ENCODE data around the gene MMP24OS.

MMP24OS gene

GRCh38 chr20:35306931-35307517, 29.1 kb upstream of the MMP24OS start:
- no peak for DNase-seq (ENCODE audit: low read depth in 1 of 2, low spot score in 1 of 2)

DNA sequence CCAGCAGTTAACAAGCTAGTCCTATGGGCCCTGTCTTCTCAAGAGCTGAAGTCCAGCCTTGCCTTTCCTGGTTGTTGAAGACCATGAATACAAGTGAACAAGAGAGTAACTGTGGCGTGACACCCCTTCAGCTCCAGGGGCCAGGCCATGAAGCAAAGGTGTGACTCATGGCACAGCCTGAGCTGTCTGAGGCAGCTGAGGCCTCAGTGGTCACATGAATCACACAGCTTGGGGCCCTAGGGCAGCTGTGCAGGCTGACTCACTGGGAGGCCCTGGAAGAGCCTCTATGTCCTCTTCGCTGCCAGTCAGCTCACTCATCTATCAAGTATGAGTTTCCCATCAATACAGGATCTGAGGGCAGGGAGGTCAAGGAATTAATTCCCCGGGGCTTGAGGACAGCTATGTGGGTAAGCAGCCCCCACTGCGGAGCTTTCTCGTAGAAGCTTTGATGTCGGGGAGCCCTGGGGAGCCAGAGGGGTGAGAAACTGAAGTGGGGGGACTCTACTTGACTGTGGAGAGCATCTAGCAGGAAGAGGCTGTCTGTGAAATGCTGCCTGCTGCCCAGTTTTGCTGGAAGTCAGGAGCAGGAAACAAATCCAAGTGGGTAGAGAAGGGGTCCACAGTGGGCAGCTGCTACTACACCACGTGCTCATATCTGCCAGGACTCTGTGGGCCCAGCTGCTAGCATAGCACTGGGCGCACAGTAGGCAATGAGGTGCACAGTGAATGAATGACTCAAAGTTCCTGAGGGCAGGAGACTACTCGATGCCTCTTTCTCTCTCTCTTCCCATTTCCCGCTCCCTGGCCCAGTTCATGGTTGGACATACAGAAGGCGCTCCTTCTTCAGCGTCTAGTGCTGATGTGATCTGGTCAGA, 28.0 kb upstream of the MMP24OS start:
- peak in 1 of 2 donors; percentile 55 for DNase-seq (ENCODE audit: low read depth in 1 of 2, low spot score in 1 of 2)

DNA sequence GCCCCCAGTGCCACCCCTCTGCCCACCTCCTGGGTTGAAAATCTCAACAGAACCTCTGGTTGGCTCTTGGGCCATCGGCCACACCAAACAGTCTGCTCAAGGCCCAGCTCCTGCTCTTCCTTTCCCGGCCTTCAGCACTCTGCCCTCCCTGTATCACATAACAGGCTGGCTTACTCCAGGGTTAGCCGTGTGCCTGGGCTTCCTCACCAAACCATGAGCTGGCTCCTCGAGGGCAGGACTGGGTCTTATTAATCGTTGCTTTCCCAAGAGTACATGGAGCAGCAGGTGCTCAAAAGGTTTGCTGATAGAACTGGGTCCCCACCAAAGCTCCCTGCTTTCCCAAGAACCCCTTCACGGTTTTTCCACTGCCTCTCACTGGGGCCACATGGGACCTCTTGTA, 27.0 kb upstream of the MMP24OS start:
- no peak for DNase-seq (ENCODE audit: low read depth in 1 of 2, low spot score in 1 of 2)

DNA sequence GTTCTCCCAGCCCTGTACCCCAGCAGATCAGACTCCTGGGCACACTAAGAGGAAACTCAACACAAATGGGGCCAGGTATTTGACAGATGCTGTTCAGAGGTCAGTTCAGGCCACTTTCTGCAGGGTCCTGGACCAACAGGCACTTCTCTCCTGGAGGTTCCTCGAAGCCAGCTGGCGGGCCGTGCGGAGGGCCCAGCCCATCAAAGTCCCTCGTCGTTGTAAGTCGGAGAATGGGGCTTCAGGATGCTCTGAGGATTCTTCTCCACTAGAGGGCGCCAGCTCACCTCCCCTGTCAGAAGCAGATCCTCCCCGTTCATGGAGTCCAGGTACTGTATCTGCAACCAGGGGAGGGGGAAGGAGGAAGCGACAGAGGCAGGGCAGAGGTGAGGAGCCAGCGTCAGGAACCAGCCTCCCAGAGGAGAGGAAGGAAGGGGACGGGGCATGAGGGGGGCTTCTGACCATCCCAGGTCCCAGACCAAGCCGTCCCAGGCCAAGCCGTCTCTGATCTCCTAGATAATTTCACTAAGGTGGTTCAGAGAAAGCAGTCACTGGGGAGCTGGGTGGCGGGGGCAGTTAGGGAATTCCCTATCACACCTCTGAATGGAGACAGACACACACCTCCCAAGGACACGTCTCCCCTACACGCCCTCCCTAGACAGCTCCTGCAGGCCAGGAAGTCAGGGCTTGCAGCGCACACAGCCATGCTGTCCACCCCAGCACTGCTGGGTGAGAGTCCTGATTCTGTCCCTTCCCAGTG, 26.0 kb upstream of the MMP24OS start:
- DNase-seq (ENCODE audit: low read depth in 1 of 2, low spot score in 1 of 2), result peak; percentile 65 to 73

GRCh38 chr20:35303382-35303734, 25.4 kb upstream of the MMP24OS start:
- no peak for DNase-seq (ENCODE audit: low read depth in 1 of 2, low spot score in 1 of 2)

GRCh38 chr20:35302421-35303335, 24.8 kb upstream of the MMP24OS start:
- no peak for DNase-seq (ENCODE audit: low read depth in 1 of 2, low spot score in 1 of 2)

DNA sequence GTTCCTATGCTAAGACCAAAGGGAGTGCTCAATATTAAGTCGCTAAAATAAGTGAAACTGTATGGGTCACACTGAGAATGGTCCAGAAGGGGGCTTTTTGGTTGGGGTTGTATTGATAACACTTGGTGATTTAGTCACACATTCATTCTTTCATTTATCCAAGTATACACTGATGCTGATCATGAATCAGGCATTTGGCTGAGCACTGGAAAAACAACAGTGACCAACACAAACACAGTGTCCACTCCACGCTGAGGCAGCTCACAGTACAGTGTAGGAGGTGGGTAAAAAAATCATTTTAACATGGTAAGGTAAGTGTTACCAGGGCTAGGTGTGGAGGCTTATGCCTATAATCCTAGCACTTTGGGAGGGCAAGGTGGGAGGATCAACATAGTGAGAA, 23.5 kb upstream of the MMP24OS start:
- no peak for DNase-seq (ENCODE audit: low read depth in 1 of 2, low spot score in 1 of 2)

DNA sequence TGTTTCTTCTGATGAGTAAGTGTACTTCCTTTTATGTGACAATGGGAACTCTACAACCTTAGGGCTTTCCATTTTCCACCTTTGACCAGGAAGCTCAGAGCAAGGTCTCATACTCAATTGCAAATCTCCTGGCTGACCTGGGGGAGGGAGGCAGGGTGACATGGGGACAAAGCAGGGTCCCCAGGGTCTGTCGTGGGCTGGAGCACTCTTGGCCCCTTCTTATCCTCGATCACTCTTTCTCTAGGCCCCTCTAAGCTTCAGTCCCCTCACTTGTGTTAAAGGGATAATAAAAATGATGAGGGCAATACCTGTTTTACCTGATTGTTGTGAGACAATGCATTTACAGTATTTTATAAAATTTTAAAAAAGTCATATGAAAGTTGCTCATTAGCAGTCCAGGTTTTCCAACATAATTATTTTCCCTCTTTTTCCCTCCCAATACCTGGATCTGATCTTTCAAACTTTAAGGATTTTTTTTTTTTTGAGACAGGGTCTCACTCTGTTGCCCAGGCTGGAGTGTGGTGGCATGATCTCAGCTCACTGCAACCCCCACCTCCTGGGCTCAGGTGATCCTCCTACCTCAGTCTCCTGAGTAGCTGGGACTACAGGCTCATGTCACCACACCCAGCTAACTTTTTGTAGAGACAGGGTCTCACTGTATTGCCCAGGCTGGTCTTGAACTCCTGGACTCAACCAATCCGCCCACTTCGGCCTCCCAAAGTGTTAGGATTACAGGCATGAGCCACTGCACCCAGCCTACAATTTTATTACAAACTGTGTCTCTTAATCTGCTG, 22.7 kb upstream of the MMP24OS start:
- no peak for DNase-seq (ENCODE audit: low read depth in 1 of 2, low spot score in 1 of 2)

- DNase-seq (ENCODE audit: low read depth in 1 of 2, low spot score in 1 of 2), result no peak
Observed at GRCh38 chr20:35299780-35300179, 21.9 kb upstream of the MMP24OS start.

DNA sequence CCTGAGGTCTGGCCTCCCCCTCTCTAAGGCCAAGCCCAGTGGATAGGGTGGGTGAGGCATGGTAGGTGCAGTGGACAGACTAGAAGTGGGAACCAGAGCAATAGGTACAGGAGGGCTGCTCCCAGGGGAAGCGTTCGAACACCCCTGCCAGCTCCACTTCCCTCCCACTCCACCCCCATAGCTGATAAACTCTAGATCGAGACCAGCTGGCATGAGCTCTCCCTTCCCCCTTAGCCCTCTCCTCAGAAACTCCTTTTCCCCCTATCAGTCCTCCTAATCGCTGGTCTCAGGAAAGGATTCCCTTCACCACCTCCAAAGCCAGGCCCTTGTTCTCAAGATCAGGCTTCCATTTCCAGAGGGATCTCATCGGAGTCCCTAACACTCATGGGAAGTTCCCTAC, 20.3 kb upstream of the MMP24OS start:
- no peak for DNase-seq (ENCODE audit: low read depth in 1 of 2, low spot score in 1 of 2)

DNA sequence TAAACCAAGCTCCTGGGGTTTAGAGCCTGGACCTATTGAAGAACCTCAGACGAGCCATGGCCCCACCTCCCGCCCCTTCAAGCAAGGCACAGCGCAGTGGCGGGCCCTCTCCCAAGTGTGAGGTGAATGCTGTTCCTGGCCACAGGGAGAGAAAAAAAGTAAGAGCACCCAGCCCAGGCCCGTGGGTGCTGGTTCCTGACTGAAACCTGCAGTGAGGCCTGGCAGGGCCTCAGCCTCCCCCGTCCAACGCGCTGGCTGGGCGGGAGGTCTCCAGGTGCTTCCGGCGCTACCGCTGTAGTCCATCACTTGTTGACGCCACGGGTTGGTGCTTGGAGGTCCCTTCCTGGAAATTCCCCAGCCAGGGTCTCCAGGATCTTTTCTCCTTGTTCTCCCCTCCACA, 19.8 kb upstream of the MMP24OS start:
- DNase-seq (ENCODE audit: low read depth in 1 of 2, low spot score in 1 of 2), result no peak

GRCh38 chr20:35297155-35297554, 19.2 kb upstream of the MMP24OS start:
- no peak for DNase-seq (ENCODE audit: low read depth in 1 of 2, low spot score in 1 of 2)

GRCh38 chr20:35296101-35296554, 18.2 kb upstream of the MMP24OS start:
- DNase-seq (ENCODE audit: low read depth in 1 of 2, low spot score in 1 of 2), result no peak

GRCh38 chr20:35295674-35296073, 17.8 kb upstream of the MMP24OS start:
- no peak for DNase-seq (ENCODE audit: low read depth in 1 of 2, low spot score in 1 of 2)

- no peak for DNase-seq (ENCODE audit: low read depth in 1 of 2, low spot score in 1 of 2)
Observed at GRCh38 chr20:35295058-35295457, 17.1 kb upstream of the MMP24OS start.

GRCh38 chr20:35294293-35294685, 16.4 kb upstream of the MMP24OS start:
- no peak for DNase-seq (ENCODE audit: low read depth in 1 of 2, low spot score in 1 of 2)

GRCh38 chr20:35293303-35294292, 15.7 kb upstream of the MMP24OS start:
- no peak for DNase-seq (ENCODE audit: low read depth in 1 of 2, low spot score in 1 of 2)

DNA sequence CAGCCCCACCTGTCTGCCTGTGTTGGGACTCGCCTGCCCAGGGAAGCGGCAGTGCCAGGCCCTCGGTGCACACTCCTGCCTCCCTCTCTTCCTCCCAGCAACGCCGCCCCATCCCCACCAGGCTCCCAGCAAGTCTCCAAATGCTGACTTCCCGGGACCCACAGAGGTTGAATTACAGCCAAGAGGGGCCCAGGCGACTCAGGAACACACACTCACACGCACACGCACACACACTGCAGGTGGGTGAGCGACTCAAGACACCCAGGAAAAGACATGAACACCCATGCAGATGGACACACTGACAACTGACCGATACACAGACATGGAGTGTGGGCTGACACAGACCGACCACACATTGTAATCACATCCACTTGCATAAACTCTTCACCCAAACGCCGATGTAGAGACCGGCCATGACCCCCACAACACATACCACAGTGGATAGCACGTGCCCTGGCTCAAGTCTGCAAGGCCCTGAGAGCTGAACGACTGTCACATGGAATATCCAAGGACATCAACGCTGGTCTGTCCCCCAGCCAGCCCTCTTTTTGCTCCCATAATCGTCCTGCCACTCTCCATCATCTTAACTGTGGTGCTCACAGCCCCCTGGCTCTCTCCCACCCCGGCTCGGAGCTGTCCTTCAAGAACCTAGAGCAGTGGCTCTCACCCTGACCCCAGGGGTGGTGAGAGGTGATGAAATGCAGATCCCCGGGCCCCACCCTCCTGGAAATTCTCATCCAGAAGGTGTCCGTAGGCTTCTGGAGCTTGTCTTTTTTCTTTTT, 14.8 kb upstream of the MMP24OS start:
- no peak for DNase-seq (ENCODE audit: low read depth in 1 of 2, low spot score in 1 of 2)
